Heart right ventricle (tissue), 16 donors: Measurements from ENCODE around the gene TPD52L2. TPM values are rescaled to one million over a fixed set of nuclear protein-coding genes. Genes with fewer than 3 reads are reported as not detected.

Experiments used
- ATAC-seq, 8 donors: fragments of 200-7000 bp; cut with Tn5 transposase; one replicate each; pipeline ENCODE4 v1.9.1; 2020; ENCODE audit warnings: mild to moderate bottlenecking in 8 of 8, moderate library complexity in 8 of 8, moderate number of reproducible peaks in 1 of 8
- DNase-seq, 2 donors: peaks; one replicate each; pipeline ENCODE4 v3.0.0-alpha.2; 2020
- H3K27ac ChIP-seq, 10 donors: fragments of 200-600 bp; sonication (generic) in 2 of 10; one replicate each; pipeline versions ENCODE4 v1.5.0 to v1.8.0; 2020 to 2022; ENCODE audit warnings: mild to moderate bottlenecking in 3 of 10
- H3K27me3 ChIP-seq, 7 donors: fragments of 200-600 bp; one replicate each; pipeline ENCODE4 v1.8.0; 2021 to 2022; ENCODE audit warnings: mild to moderate bottlenecking in 2 of 7
- H3K36me3 ChIP-seq, 9 donors: fragments of 200-600 bp; sonication (generic) in 1 of 9; one replicate each; pipeline versions ENCODE4 v1.5.0 to v1.8.0; 2020 to 2022; ENCODE audit warnings: mild to moderate bottlenecking in 2 of 9
- H3K4me1 ChIP-seq, 9 donors: fragments of 200-600 bp; sonication (generic) in 1 of 9; one replicate each; pipeline versions ENCODE4 v1.5.0 to v1.8.0; 2020 to 2022; ENCODE audit warnings: mild to moderate bottlenecking in 4 of 9
- H3K4me3 ChIP-seq, 10 donors: fragments of 200-600 bp; sonication (generic) in 2 of 10; one replicate each; pipeline versions ENCODE4 v1.5.0 to v1.8.0; 2020 to 2022; ENCODE audit warnings: mild to moderate bottlenecking in 7 of 10, moderate library complexity in 2 of 10
- H3K9me3 ChIP-seq, 11 donors: fragments of 200-600 bp in 10 of 11; sonication (generic) in 2 of 11; one replicate each; pipeline versions ENCODE4 v1.5.0 to v1.8.0; 2013 to 2022; ENCODE audit warnings: mild to moderate bottlenecking in 2 of 11, control low read depth in 1 of 11, moderate library complexity in 1 of 11
- WGBS, 2 donors: extraction: QIAGEN DNeasy Blood & Tissue Kit; methylation state at CpG; one replicate each; pipeline ENCODE4 v1.1.7; 2013; ENCODE audit warnings: inconsistent platforms in 1 of 2; 5-methylcytosine and 5-hydroxymethylcytosine counted together
- intact Hi-C, 10 donors: fragments of 100-400 bp; cut with DNase I; formaldehyde crosslinking; loops; one replicate each; pipeline versions ENCODE4 v1.11.1 to v1.14.2; 2022
- polyA plus RNA-seq, 2 donors: library from polyadenylated mRNA; stranded (reverse); fragments of 200-250 nt; gene quantifications; one replicate each; pipeline ENCODE4 v1.2.3, GENCODE V29; 2013
- total RNA-seq, 10 donors: library from RNA; stranded (reverse); fragmentation: NEBNext Ultra II Directional in 3 of 10; extraction: Animal tissue kit (Norgen Biotek cat#: 25700) in 3 of 10; gene quantifications; one replicate each; pipeline versions ENCODE4 v1.2.1 to v1.2.4, GENCODE V29; 2021 to 2023
- TF ChIP-seq, protein P1 (sequence below), 9 donors: fragments of 200-600 bp; sonication (generic) in 2 of 9; IDR thresholded peaks; one replicate each; pipeline versions ENCODE4 v1.5.0 to v1.8.0; 2021 to 2022; ENCODE audit warnings: antibody characterized with exemption in 9 of 9, mild to moderate bottlenecking in 5 of 9, moderate library complexity in 1 of 9
- donor health status: Arrhythmogenic right ventricular cardiomyopathy.
- donor health status: ischemic (EF 13 %, LVEDD 7.1; RV severe dilation, severe dysfunction).
- donor health status: healthy with polysubstance abuse.
- donor health status: DM: no; HTN: yes; CAD: no.
- donor health status: DM: no; HTN: no; CAD: no.
- donor health status: ischemic (EF 25% LVEDD 6.9; RV normal size, moderate dysfunction).
- donor health status: ischemic (EF 25% LVEDD 5.7; RV mildly dilated, moderate dysfunction).
- donor health status: healthy.
- donor health status: DM: yes; HTN: yes; CAD: no.
- donor health status: Ischemic cardiomyopathy.
- donor health status: ischemic (EF 35%, LVEDD 5.7; RV mildly dilated, moderate dysfunction).
- donor health status: nonischemic (EF 11% LVEDD 7.7; RV severe dilation, severe dysfunction).
- donor health status: DM: yes; HTN: yes; CAD: no.
- donor health status: PGD.
- donor health status: ischemic (EF 29% LVEDD 5.4; RV normal size, mild dysfunction).
- donor health status: nonischemic (EF 23%, LVEDD 6.1; RV moderate dilation, normal function).

Gene TPD52L2
- total and polyA plus RNA-seq, 12 donors, result 50.6 to 119 (median 72.8) TPM

DNA sequence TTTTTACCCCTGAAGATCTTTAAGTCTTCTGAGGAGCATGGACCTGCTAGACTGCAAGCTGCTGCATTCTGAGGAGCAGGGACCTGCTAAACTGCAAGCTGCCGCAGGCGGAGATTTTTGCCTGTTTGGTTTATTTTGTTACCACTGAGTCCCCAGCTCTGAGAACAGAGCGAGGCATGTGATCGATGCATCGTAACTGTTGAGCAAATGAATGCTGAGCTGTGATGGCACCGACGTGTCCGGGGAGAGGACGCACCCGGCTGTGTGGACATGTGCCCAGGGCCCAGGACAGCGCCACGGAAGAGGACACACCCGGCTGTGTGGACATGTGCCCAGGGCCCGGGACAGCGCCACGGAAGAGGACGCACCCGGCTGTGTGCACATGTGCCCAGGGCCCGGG, 54.1 kb downstream of the TPD52L2 start:
- ATAC-seq, result no peak
- Histone ChIP-seq H3K36me3 (peaks cover 0 to 54% (median 11%) of the 10 kb centered on the region in 9 donors), H3K27ac (no peak overlapping the region), H3K27me3 (no peaks in the 10 kb centered on the region), H3K4me3 (no peak overlapping the region), H3K9me3 (peaks cover 0 to 12% (median 5%) of the 10 kb centered on the region in 11 donors), H3K4me1 (peaks cover 0 to 23% (median 0%) of the 10 kb centered on the region in 9 donors)
- TF ChIP-seq, protein P1, sequence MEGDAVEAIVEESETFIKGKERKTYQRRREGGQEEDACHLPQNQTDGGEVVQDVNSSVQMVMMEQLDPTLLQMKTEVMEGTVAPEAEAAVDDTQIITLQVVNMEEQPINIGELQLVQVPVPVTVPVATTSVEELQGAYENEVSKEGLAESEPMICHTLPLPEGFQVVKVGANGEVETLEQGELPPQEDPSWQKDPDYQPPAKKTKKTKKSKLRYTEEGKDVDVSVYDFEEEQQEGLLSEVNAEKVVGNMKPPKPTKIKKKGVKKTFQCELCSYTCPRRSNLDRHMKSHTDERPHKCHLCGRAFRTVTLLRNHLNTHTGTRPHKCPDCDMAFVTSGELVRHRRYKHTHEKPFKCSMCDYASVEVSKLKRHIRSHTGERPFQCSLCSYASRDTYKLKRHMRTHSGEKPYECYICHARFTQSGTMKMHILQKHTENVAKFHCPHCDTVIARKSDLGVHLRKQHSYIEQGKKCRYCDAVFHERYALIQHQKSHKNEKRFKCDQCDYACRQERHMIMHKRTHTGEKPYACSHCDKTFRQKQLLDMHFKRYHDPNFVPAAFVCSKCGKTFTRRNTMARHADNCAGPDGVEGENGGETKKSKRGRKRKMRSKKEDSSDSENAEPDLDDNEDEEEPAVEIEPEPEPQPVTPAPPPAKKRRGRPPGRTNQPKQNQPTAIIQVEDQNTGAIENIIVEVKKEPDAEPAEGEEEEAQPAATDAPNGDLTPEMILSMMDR (IDR thresholded peaks at IDR 0.05), result no peak
- no peak for DNase-seq
- intact Hi-C loops, result no loop called here
- 93 to 94% methylated on average over 18 to 19 of the region's 19 CpGs for whole genome bisulfite sequencing, 2 donors

DNA sequence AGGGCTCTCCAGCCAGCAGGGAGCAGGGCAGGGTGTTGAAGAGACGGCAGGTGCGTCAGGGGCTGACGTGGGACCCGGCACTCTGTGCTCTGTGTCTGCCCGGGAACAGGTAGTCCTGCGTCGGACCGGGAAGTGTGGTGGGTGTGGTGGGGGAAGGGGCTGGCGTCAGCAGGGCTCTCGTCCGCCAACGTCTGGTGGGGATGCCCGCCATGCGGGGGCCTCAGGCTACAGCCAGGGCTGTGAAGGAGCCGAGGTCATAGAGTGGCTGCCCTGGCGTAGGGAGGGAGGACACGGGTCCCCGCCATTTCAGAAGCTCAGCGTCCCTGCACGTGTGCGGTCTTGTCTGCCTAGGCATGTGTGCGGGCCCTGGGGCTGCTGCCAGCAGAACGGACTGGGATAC, 55.2 kb downstream of the TPD52L2 start:
- TF ChIP-seq, protein P1 (IDR thresholded peaks at IDR 0.05), result no peak
- H3K4me3 ChIP-seq, result no peak overlapping the region
- ATAC-seq, result no peak
- peaks cover 0 to 30% (median 2%) of the 10 kb centered on the region in 9 donors for H3K4me1 ChIP-seq
- WGBS, 2 donors, result 94 to 98% methylated on average over 22 to 23 of the region's 23 CpGs
- no peak overlapping the region for H3K27ac ChIP-seq
- intact Hi-C loops, result no loop called here
- peaks cover 0 to 63% (median 11%) of the 10 kb centered on the region in 9 donors for H3K36me3 ChIP-seq
- H3K27me3 ChIP-seq, result no peaks in the 10 kb centered on the region
- no peak for DNase-seq
- peaks cover 0 to 12% (median 5%) of the 10 kb centered on the region in 11 donors for H3K9me3 ChIP-seq

DNA sequence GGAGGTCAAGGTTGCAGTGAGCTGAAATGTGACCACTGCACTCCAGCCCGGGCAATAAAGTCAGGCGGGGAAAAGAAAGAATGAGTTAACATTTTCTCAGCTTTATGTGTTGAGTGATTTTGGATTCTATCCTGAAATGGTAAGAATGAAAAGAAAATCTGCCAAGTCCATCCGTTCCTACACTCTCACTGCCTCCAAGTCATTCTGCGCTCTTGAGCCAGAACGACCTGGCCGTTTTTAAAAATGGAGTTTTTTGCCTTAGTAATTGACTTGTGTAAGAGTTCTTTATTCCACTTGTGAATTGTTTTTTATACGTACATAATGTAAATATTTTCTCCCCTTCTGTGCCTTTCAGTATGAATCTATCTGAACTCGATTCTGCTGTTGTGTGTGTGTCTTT, 58.6 kb downstream of the TPD52L2 start:
- Histone ChIP-seq H3K4me3 (no peak overlapping the region), H3K36me3 (peaks cover 0 to 78% (median 11%) of the 10 kb centered on the region in 9 donors), H3K9me3 (no peaks in the 10 kb centered on the region), H3K27me3 (no peaks in the 10 kb centered on the region), H3K27ac (no peak overlapping the region), H3K4me1 (peaks cover 0 to 32% (median 6%) of the 10 kb centered on the region in 9 donors)
- TF ChIP-seq, protein P1 (IDR thresholded peaks at IDR 0.05), result no peak
- DNase-seq (no peak), ATAC-seq (no peak)
- WGBS, 2 donors, result 58 to 60% methylated on average over 8 of the region's 8 CpGs
- intact Hi-C loops, result no loop called here

DNA sequence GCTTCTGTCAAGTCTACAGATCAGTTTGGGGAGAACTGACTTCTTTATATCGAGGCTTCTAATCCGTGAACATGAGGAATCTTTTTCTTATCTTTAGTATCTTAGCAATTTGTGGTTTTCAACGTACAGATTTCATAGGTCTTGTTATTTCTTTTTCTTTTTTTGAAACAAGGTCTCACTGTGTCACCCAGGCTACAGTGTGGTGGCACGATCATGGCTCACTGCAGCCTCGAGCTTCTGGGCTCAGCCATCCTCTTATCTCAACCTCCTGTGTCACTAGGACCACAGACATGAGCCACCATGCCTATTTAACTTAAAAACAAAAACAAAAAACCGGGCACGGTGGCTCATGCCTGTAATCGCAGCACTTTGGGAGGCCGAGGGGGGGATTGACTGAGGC, 59.2 kb downstream of the TPD52L2 start:
- ATAC-seq, result no peak

More for the DNA sequence above, 59.2 kb downstream of the TPD52L2 start:
- H3K9me3 ChIP-seq, result no peaks in the 10 kb centered on the region
- H3K27me3 ChIP-seq, result no peaks in the 10 kb centered on the region
- H3K4me1 ChIP-seq, result peaks cover 0 to 32% (median 6%) of the 10 kb centered on the region in 9 donors
- DNase-seq, result no peak
- peaks cover 0 to 78% (median 17%) of the 10 kb centered on the region in 9 donors for H3K36me3 ChIP-seq
- H3K27ac ChIP-seq, result no peak overlapping the region
- WGBS, 2 donors, result 73 to 82% methylated on average over 9 of the region's 9 CpGs
- TF ChIP-seq, protein P1 (IDR thresholded peaks at IDR 0.05), result no peak
- intact Hi-C loops, result no loop called here
- H3K4me3 ChIP-seq, result no peak overlapping the region
